Stomach (tissue), 9 donors: ENCODE results near the gene AUTS2. TPM values are rescaled to one million over a fixed set of nuclear protein-coding genes. Genes with fewer than 3 reads are reported as not detected.
A peak's percentile ranks its signal among the peaks of the same experiment; 100 is the strongest.

Source experiments
- DNase-seq, 2 donors: peaks; one replicate each; pipeline versions ENCODE4 v3.0.0 to v3.0.0-alpha.2; 2013 to 2019
- H3K27ac ChIP-seq, 5 donors: fragments of 200-600 bp in 4 of 5; sonication (generic) in 4 of 5; one replicate each; pipeline ENCODE4 v1.5.1; 2013 to 2019; ENCODE audit warnings: mild to moderate bottlenecking in 1 of 5, moderate library complexity in 1 of 5
- H3K27me3 ChIP-seq, 3 donors: fragments of 200-600 bp; sonication (generic); one replicate each; pipeline ENCODE4 v1.5.1; 2017 to 2019; ENCODE audit warnings: mixed run types in 1 of 3
- H3K36me3 ChIP-seq, 4 donors: fragments of 200-600 bp; sonication (generic); 1 replicate in 3 of 4; 2 replicates in 1 of 4; pipeline ENCODE4 v1.5.1; 2016 to 2019
- H3K4me1 ChIP-seq, 4 donors: fragments of 200-600 bp; sonication (generic); one replicate each; pipeline ENCODE4 v1.5.1; 2016 to 2019
- H3K4me3 ChIP-seq, 4 donors: fragments of 200-600 bp; sonication (generic) in 3 of 4; one replicate each; pipeline ENCODE4 v1.5.1; 2016 to 2019; ENCODE audit warnings: mild to moderate bottlenecking in 1 of 4
- H3K9me3 ChIP-seq, 4 donors: fragments of 200-600 bp; sonication (generic); one replicate each; pipeline ENCODE4 v1.5.1; 2016 to 2019
- EP300 ChIP-seq: sonication (generic); formaldehyde crosslinking; IDR thresholded peaks from one replicate; pipeline ENCODE4 v1.6.1; 2017; ENCODE audit warnings: antibody characterized with exemption
- POLR2A ChIP-seq, 4 donors: fragments of 450-650 bp; IDR thresholded peaks; one replicate each; pipeline ENCODE4 v1.6.1; 2016; ENCODE audit warnings: antibody characterized with exemption in 4 of 4, control low read depth in 2 of 4, mild to moderate bottlenecking in 1 of 4, moderate library complexity in 1 of 4
- POLR2AphosphoS5 ChIP-seq, 3 donors: sonication (generic); formaldehyde crosslinking; IDR thresholded peaks; one replicate each; pipeline ENCODE4 v1.6.1; 2016; ENCODE audit warnings: antibody characterized with exemption in 3 of 3
- WGBS, 5 donors: extraction: QIAGEN DNeasy Blood & Tissue Kit in 3 of 5; methylation state at CpG; one replicate each; pipeline versions ENCODE4 v1.1.5 to v1.1.7; 2013 to 2018; 5-methylcytosine and 5-hydroxymethylcytosine counted together
- intact Hi-C: fragments of 100-400 bp; cut with DNase I; formaldehyde crosslinking; loops from one replicate; pipeline ENCODE4 v1.15.1; 2023; ENCODE audit warnings: low total_unique reads
- polyA plus RNA-seq, 3 donors: library from polyadenylated mRNA; stranded (reverse); fragments of 200-250 nt; gene quantifications; one replicate each; pipeline ENCODE4 v1.2.3, GENCODE V29; 2013
- total RNA-seq, 5 donors: library from RNA; depleted of rRNA; stranded (reverse); fragments of >200 nt; gene quantifications; one replicate each; pipeline versions ENCODE4 v1.1.0 to v1.2.3, GENCODE V29; 2014 to 2016
- TF ChIP-seq, protein P1 (sequence below), 7 experiments: fragments of 450-650 bp in 4 of 7; fragments of 200-600 bp in 3 of 7; sonication (generic) in 3 of 7; IDR thresholded peaks; one replicate each; pipeline ENCODE4 v1.5.1; 2016 to 2019; ENCODE audit warnings: antibody characterized with exemption in 7 of 7, control low read depth in 2 of 7, mild to moderate bottlenecking in 1 of 7
- donor health status: healthy with polysubstance abuse.
- donor health status: Bipolar disorder and iron deficiency.
- donor health status: healthy.

Gene AUTS2
- total and polyA plus RNA-seq, 8 donors, result 3.8 to 90.3 (median 38.1) TPM

DNA sequence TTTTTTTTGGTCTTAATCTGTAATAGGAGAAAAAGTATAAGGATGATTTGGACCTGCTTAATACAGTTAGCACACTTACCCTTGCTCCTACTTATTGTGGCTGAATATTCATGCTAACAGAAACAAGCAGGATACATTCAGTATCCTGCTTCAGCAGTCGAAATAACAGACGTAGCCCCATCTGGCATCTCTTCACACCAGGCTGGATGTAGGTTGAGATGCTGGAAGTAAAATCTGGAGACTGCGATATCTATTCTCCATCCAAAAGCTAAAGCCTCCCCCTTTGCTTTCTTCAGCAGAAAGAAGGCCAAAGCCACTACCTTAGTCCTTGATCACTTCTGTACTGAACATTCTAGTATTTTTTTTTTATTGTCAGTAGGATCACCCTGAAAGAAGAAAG lies 537.4 kb downstream of the AUTS2 start:
- Histone ChIP-seq H3K9me3 (no peaks in the 10 kb centered on the region), H3K27ac (no peak overlapping the region), H3K4me3 (no peak overlapping the region), H3K27me3 (no peaks in the 10 kb centered on the region), H3K4me1 (peaks cover 0 to 17% (median 0%) of the 10 kb centered on the region in 4 donors), H3K36me3 (no peaks in the 10 kb centered on the region)
- DNase-seq, result no peak
- WGBS, 5 donors, result 88 to 97% (median 93%) methylated on average over 3 of the region's 3 CpGs
- no peak for TF ChIP-seq EP300
- TF ChIP-seq, protein P1, sequence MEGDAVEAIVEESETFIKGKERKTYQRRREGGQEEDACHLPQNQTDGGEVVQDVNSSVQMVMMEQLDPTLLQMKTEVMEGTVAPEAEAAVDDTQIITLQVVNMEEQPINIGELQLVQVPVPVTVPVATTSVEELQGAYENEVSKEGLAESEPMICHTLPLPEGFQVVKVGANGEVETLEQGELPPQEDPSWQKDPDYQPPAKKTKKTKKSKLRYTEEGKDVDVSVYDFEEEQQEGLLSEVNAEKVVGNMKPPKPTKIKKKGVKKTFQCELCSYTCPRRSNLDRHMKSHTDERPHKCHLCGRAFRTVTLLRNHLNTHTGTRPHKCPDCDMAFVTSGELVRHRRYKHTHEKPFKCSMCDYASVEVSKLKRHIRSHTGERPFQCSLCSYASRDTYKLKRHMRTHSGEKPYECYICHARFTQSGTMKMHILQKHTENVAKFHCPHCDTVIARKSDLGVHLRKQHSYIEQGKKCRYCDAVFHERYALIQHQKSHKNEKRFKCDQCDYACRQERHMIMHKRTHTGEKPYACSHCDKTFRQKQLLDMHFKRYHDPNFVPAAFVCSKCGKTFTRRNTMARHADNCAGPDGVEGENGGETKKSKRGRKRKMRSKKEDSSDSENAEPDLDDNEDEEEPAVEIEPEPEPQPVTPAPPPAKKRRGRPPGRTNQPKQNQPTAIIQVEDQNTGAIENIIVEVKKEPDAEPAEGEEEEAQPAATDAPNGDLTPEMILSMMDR (IDR thresholded peaks at IDR 0.05), result no peak
- intact Hi-C loops, result no loop called here

DNA sequence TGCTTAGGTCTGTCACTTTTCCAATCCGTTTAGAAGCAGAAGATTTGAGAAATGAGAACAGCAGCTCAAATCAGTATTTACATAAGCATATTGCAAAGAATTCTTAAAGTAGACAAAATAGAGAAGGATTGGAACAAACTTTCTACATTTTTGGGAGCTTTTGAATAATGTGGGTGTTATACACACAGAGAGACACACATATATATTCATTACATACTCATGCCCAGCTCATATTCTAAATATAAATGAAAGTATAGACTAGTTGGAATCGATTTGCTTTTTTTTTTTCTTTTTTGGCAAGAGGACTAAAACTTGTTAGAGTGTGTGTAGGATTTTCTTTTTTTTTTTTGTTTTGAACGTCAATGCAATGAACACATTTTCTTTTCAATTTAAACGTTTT lies 538.9 kb downstream of the AUTS2 start:
- 39 to 56% (median 47%) methylated on average over 4 of the region's 4 CpGs for WGBS, 5 donors
- Histone ChIP-seq H3K4me1 (peaks cover 0 to 17% (median 0%) of the 10 kb centered on the region in 4 donors), H3K27ac (no peak overlapping the region), H3K4me3 (no peak overlapping the region), H3K9me3 (no peaks in the 10 kb centered on the region), H3K27me3 (no peaks in the 10 kb centered on the region), H3K36me3 (no peaks in the 10 kb centered on the region)
- intact Hi-C loops, result no loop called here
- no peak for DNase-seq
- TF ChIP-seq POLR2A (IDR thresholded peaks at IDR 0.05), result no peak
- TF ChIP-seq EP300, result no peak
- no peak for TF ChIP-seq POLR2AphosphoS5 (IDR thresholded peaks at IDR 0.05)
- TF ChIP-seq, protein P1 (IDR thresholded peaks at IDR 0.05), result no peak

DNA sequence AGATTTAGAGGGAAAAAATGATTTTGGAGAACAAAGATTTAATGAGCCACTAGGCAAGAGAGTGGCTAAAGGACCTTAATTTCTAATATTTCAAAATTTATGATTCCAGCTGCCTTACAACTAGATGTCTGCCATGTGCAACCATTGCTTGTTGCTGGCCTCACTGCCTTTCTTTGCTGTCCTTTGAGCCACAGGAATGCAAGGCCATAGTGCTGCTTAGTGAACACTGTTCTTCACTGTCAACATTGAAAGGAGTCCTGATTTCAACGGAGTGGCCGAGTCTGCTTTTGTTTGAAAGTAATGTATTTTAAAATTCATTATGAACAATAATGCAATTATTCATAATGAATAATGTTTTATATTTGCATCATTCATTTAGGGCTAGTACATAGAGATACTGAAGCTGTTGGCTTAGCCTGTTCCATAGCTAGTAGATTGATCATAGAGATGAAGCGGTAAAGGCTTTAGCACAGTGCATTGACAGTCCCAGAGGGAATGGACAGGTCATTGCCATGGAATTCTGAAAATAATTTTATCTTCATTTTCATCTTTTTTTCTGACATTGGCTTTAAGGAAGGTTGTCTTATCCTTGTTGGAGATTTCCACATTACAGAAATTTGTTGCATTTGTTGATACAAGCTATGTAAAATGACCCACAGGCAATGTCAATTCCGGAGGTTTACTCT lies 544.1 kb downstream of the AUTS2 start:
- intact Hi-C loops, result no loop called here
- 79 to 89% (median 87%) methylated on average over 4 of the region's 4 CpGs for WGBS, 5 donors

DNA sequence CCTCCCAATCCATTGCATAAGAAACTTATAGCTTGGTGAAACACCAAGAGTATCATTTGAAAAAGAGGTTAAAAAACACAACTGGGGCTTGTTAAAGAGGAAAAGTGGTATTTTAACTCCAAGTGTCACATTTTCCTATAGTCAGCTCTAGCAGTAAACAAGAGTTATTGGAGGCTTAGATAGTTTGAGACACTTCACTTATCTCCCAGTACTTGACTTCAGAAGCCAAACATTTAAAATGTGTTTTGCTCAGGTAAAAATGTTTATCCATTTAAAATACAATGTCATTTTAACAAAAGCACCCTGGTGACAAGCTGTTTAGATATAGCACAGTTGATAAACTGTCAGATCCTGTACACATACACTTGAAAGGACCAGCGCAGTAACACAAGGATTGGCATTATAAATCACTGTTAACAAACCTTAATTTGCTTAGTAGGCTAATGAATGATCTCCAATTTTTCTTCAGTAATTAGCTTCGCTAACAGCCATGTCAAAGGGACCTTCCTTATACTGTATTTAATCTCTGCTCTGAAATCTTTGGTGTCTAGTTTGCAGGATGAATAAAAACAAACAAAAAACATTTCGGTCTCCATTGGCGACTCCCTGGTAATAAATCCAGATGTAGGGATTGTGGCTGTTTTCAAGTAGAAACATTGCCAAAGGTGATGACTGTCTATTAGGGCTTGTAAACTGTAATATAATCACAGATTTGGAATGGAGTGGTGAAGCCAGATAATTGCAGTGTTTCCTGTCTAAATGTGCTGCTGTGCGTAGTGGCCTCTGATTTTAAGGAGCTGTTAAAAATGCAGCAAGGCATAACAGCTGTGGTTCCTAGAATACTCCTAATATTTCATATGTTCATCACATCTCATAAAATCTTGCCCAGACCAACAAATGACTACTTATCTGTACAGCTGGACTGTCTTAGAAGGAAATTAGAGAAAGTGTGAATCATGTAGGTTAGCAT lies 545.1 kb downstream of the AUTS2 start:
- H3K4me1 ChIP-seq, result peaks cover 0 to 4% (median 0%) of the 10 kb centered on the region in 4 donors

More for the DNA sequence above, 544.1 kb downstream of the AUTS2 start:
- Histone ChIP-seq H3K36me3 (no peaks in the 10 kb centered on the region), H3K4me1 (peaks cover 0 to 4% (median 0%) of the 10 kb centered on the region in 4 donors), H3K4me3 (no peak overlapping the region), H3K27me3 (no peaks in the 10 kb centered on the region), H3K9me3 (no peaks in the 10 kb centered on the region), H3K27ac (no peak overlapping the region)
- no peak for DNase-seq
- TF ChIP-seq EP300, result no peak
- TF ChIP-seq, protein P1 (IDR thresholded peaks at IDR 0.05), result no peak
- no peak for TF ChIP-seq POLR2AphosphoS5 (IDR thresholded peaks at IDR 0.05)
- no peak for TF ChIP-seq POLR2A (IDR thresholded peaks at IDR 0.05)

More for the DNA sequence above, 545.1 kb downstream of the AUTS2 start:
- Histone ChIP-seq H3K27ac (no peak overlapping the region), H3K27me3 (no peaks in the 10 kb centered on the region), H3K36me3 (no peaks in the 10 kb centered on the region), H3K4me3 (no peak overlapping the region), H3K9me3 (no peaks in the 10 kb centered on the region)
- intact Hi-C loops, result no loop called here
- peak in 1 of 2 donors; percentile 67 for DNase-seq
- 61 to 84% (median 61%) methylated on average over 5 of the region's 5 CpGs for WGBS, 5 donors
- TF ChIP-seq POLR2A (IDR thresholded peaks at IDR 0.05) (no peak), POLR2AphosphoS5 (IDR thresholded peaks at IDR 0.05) (peak in 1 of 3 donors; percentile 32), EP300 (no peak)
- TF ChIP-seq, protein P1 (IDR thresholded peaks at IDR 0.05), result no peak
